Measurements from ENCODE around the gene COL19A1.

COL19A1 gene

GRCh38 chr6:70188202-70188601 lies 321.8 kb downstream of the COL19A1 start:
- no peaks in the 10 kb centered on the region for H4K20me1 ChIP-seq (ENCODE audit: low read depth, low read length)
- H3K27ac ChIP-seq (ENCODE audit: low read depth, low read length) = no peak overlapping the region
- no peaks in the 10 kb centered on the region for H3K79me2 ChIP-seq (ENCODE audit: insufficient read depth, low read length)
- H3K9me3 ChIP-seq (ENCODE audit: insufficient read depth, low read length) = no peaks in the 10 kb centered on the region
- no peak overlapping the region for H3K4me2 ChIP-seq (ENCODE audit: low read depth, low read length, poor library complexity, severe bottlenecking)
- H3K36me3 ChIP-seq (ENCODE audit: low read length) = no peaks in the 10 kb centered on the region
- no peak overlapping the region for H3K9ac ChIP-seq (ENCODE audit: low read length)
- no peaks in the 10 kb centered on the region for H3K9me2 ChIP-seq (replicated peaks; ENCODE audit: insufficient read depth, low read length)
- no peaks in the 10 kb centered on the region for H3K27me3 ChIP-seq (ENCODE audit: low read length)
- H2AFZ ChIP-seq (ENCODE audit: low read depth, low read length, severe bottlenecking) = no peak overlapping the region
- no peak overlapping the region for H3K4me3 ChIP-seq (ENCODE audit: insufficient read depth, low read length, poor library complexity, severe bottlenecking)
- TF ChIP-seq CTCF (IDR thresholded peaks at IDR 0.05; ENCODE audit: insufficient read depth, low read length, poor library complexity, severe bottlenecking) (no peak), EZH2phosphoT487 (conservative IDR thresholded peaks at IDR 0.05; ENCODE audit: low read length) (no peak)
- no peaks in the 10 kb centered on the region for H3F3A ChIP-seq (ENCODE audit: insufficient read depth)

GRCh38 chr6:70194421-70194820 lies 328.1 kb downstream of the COL19A1 start:
- no peaks in the 10 kb centered on the region for H4K20me1 ChIP-seq (ENCODE audit: low read depth, low read length)
- no peaks in the 10 kb centered on the region for H3K36me3 ChIP-seq (ENCODE audit: low read length)
- H3K9me3 ChIP-seq (ENCODE audit: insufficient read depth, low read length) = no peaks in the 10 kb centered on the region
- H3K79me2 ChIP-seq (ENCODE audit: insufficient read depth, low read length) = no peaks in the 10 kb centered on the region
- no peak overlapping the region for H2AFZ ChIP-seq (ENCODE audit: low read depth, low read length, severe bottlenecking)
- no peak overlapping the region for H3K4me3 ChIP-seq (ENCODE audit: insufficient read depth, low read length, poor library complexity, severe bottlenecking)
- H3K27ac ChIP-seq (ENCODE audit: low read depth, low read length) = no peak overlapping the region
- no peaks in the 10 kb centered on the region for H3K9me2 ChIP-seq (replicated peaks; ENCODE audit: insufficient read depth, low read length)
- H3K27me3 ChIP-seq (ENCODE audit: low read length) = no peaks in the 10 kb centered on the region
- no peak overlapping the region for H3K9ac ChIP-seq (ENCODE audit: low read length)
- no peak for TF ChIP-seq CTCF (IDR thresholded peaks at IDR 0.05; ENCODE audit: insufficient read depth, low read length, poor library complexity, severe bottlenecking)
- no peak for TF ChIP-seq EZH2phosphoT487 (conservative IDR thresholded peaks at IDR 0.05; ENCODE audit: low read length)
- H3K4me2 ChIP-seq (ENCODE audit: low read depth, low read length, poor library complexity, severe bottlenecking) = no peak overlapping the region
- H3F3A ChIP-seq (ENCODE audit: insufficient read depth) = no peaks in the 10 kb centered on the region

GRCh38 chr6:70196531-70196930 lies 330.2 kb downstream of the COL19A1 start:
- H3K36me3 ChIP-seq (ENCODE audit: low read length) = no peaks in the 10 kb centered on the region
- H3K9ac ChIP-seq (ENCODE audit: low read length) = no peak overlapping the region
- H3K9me3 ChIP-seq (ENCODE audit: insufficient read depth, low read length) = no peaks in the 10 kb centered on the region
- no peak overlapping the region for H3K4me3 ChIP-seq (ENCODE audit: insufficient read depth, low read length, poor library complexity, severe bottlenecking)
- H3K4me2 ChIP-seq (ENCODE audit: low read depth, low read length, poor library complexity, severe bottlenecking) = no peak overlapping the region
- no peaks in the 10 kb centered on the region for H3K9me2 ChIP-seq (replicated peaks; ENCODE audit: insufficient read depth, low read length)
- H3K79me2 ChIP-seq (ENCODE audit: insufficient read depth, low read length) = no peaks in the 10 kb centered on the region
- no peak for TF ChIP-seq EZH2phosphoT487 (conservative IDR thresholded peaks at IDR 0.05; ENCODE audit: low read length)
- TF ChIP-seq CTCF (IDR thresholded peaks at IDR 0.05; ENCODE audit: insufficient read depth, low read length, poor library complexity, severe bottlenecking) = no peak
- no peaks in the 10 kb centered on the region for H3F3A ChIP-seq (ENCODE audit: insufficient read depth)
- H2AFZ ChIP-seq (ENCODE audit: low read depth, low read length, severe bottlenecking) = no peak overlapping the region
- no peak overlapping the region for H3K27ac ChIP-seq (ENCODE audit: low read depth, low read length)
- H4K20me1 ChIP-seq (ENCODE audit: low read depth, low read length) = no peaks in the 10 kb centered on the region
- no peaks in the 10 kb centered on the region for H3K27me3 ChIP-seq (ENCODE audit: low read length)

Data from SU-DHL-6 (cell line).